Activated naive CD8-positive, alpha-beta T cell treated with anti-CD3 and anti-CD28 coated beads, Interleukin-2, amount 10 ng/mL, durations not matched to agents 7 days and 5 days (primary cell): ENCODE measurements around the gene HDAC1. TPM values are rescaled to one million over a fixed set of nuclear protein-coding genes. Genes with fewer than 3 reads are reported as not detected.
"Not testable (repeated sequence)": the region's sequence is repeated elsewhere in the genome, so short reads cannot be mapped to it uniquely, and the experiment has no call there.

Experiments
- ATAC-seq: fragments of 150-1000 bp; cut with Tn5 transposase; one replicate; pipeline ENCODE4 v1.10.0; 2021; ENCODE audit warnings: low read depth, moderate library complexity
- POLR2A ChIA-PET: fragments of 350-600 bp; sonication (Branson Sonifier 250); formaldehyde crosslinking; loops from one replicate; lab custom pipeline; 2021; ENCODE audit warnings: antibody characterized with exemption; lab: Charles Lee
- DNase-seq: peaks from one replicate; pipeline ENCODE4 v3.0.0; 2021
- H3K27ac Mint-ChIP-seq: one replicate; pipeline ENCODE4 v1.8.0; 2022; ENCODE audit warnings: mild to moderate bottlenecking, mixed read lengths
- H3K27me3 Mint-ChIP-seq: one replicate; pipeline ENCODE4 v1.8.0; 2022; ENCODE audit warnings: mild to moderate bottlenecking, moderate library complexity, mixed read lengths
- H3K36me3 Mint-ChIP-seq: one replicate; pipeline ENCODE4 v1.8.0; 2021; ENCODE audit warnings: mild to moderate bottlenecking, mixed read lengths
- H3K4me1 Mint-ChIP-seq: one replicate; pipeline ENCODE4 v1.8.0; 2021; ENCODE audit warnings: mixed read lengths
- H3K4me3 Mint-ChIP-seq: one replicate; pipeline ENCODE4 v1.8.0; 2022; ENCODE audit warnings: mild to moderate bottlenecking, moderate library complexity, mixed read lengths
- H3K9me3 Mint-ChIP-seq: one replicate; pipeline ENCODE4 v1.8.0; 2021; ENCODE audit warnings: mixed read lengths
- total RNA-seq, 2 experiments: library from RNA; stranded (reverse); gene quantifications; one replicate each; pipeline ENCODE4 v1.2.3, GENCODE V29; 2021

The HDAC1 gene
- total RNA-seq, 2 experiments from 2014 or later, result 195 to 197 TPM

- Mint-ChIP-seq H3K36me3 (peaks cover 3% of the 10 kb centered on the region), H3K27ac (no peak overlapping the region), H3K27me3 (peaks cover 11% of the 10 kb centered on the region), H3K4me1 (peaks cover 44% of the 10 kb centered on the region), H3K4me3 (peak overlapping the region; percentile 52), H3K9me3 (peaks cover 2% of the 10 kb centered on the region)
- no peak for DNase-seq
- no peak for ATAC-seq
- POLR2A ChIA-PET, result no interaction called here
Observed at GRCh38 chr1:32349211-32349708, 57.4 kb downstream of the HDAC1 start.

GRCh38 chr1:32350785-32351398, 59.0 kb downstream of the HDAC1 start:
- ATAC-seq (peak; percentile 46), DNase-seq (peak; percentile 86)
- H3K27ac Mint-ChIP-seq, result peak overlapping the region; percentile 83
- H3K4me1 Mint-ChIP-seq, result peaks cover 35% of the 10 kb centered on the region
- peaks cover 2% of the 10 kb centered on the region for H3K9me3 Mint-ChIP-seq
- H3K27me3 Mint-ChIP-seq, result peaks cover 9% of the 10 kb centered on the region
- POLR2A ChIA-PET, result interaction anchor here (1.0 to 4.6 kb wide), 2 partner anchors 9 to 14 kb away, joined by 5 to 33 read pairs; partner anchors contain the start of gene MARCKSL1
- H3K4me3 Mint-ChIP-seq, result peak overlapping the region; percentile 84
- H3K36me3 Mint-ChIP-seq, result peaks cover 5% of the 10 kb centered on the region

DNA sequence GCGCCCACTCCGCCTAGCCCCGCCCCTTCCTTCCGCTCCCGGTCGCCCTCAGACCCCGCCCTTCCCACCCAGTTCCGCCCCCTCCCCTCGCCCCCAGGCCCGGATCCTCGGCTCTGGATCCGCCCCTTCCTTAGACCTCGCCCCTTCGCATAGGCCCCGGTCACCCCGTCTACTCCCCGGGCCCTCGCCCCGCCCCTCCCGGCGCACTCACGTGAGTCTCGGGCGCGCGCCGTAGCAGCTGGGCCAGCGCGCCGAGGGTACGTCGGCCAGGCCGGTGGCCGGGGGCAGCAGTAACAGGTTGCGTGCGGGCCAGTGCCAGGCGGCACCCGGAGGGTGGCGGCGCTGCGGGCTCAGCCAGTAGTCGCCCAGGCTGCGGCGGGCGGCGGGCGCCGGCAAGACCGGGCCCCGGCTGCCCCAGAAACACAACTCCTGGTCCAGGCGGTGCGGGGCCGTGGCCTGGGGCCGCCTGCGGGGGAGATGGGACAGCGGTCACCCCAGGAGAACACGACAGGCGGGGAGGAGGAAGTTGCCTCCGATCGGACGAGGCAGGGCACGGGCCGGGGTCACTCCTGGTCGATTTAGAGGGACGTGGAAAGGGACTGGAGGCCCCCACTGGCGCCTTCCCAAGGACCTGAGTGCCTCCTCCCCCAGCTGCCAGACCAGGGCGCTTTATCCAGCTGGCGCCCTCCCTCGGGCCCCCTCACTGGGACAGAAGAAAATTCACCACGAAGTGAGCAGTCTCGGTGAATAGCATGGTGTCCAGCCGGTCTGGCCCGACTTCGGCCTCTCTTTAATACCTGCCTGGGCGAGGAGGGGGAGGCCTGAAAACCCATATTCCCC, 59.7 kb downstream of the HDAC1 start:
- Mint-ChIP-seq H3K27ac (peak overlapping the region; percentile 83), H3K4me3 (peak overlapping the region; percentile 84), H3K27me3 (peaks cover 4% of the 10 kb centered on the region), H3K9me3 (peaks cover 2% of the 10 kb centered on the region), H3K4me1 (peaks cover 32% of the 10 kb centered on the region), H3K36me3 (peaks cover 5% of the 10 kb centered on the region)
- POLR2A ChIA-PET, result interaction anchor here (1.0 to 4.6 kb wide), 3 partner anchors 8 to 75 kb away, joined by 3 to 33 read pairs (median 5); partner anchors contain the start of gene MARCKSL1
- ATAC-seq, result peak; percentile 90
- peak; percentile 91 for DNase-seq

DNA sequence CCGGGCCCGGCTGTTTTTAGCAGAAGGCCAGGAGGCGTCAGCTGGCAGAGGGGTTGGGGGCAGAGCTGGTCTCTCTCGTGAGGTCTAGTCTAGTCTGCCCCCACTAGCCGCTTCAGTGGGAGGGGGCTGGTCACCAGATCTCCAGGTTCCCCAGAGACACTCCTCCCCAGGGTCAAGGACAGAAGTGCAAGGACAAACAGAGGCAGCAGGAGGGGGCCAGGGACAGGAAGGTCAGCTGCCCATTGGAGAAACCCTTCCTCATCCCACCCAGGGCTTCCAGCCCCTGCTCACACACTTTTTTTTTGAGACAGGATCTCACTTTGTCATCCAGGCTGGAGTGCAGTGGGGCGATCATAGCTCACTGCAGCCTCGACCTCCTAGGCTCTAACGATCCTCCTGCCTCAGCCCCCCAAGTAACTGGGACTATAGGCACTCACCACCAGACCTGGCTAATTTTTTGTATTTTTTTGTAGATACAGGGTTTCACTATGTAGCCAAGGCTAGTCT, 60.4 kb downstream of the HDAC1 start:
- POLR2A ChIA-PET, result interaction anchor here (0.6 to 4.6 kb wide), 6 partner anchors 9 to 465 kb away, joined by 3 to 33 read pairs (median 3); partner anchors contain the start of genes KPNA6, MARCKSL1, S100PBP and YARS1
- H3K4me1 Mint-ChIP-seq, result peaks cover 32% of the 10 kb centered on the region
- ATAC-seq (no peak), DNase-seq (no peak)
- H3K4me3 Mint-ChIP-seq, result peak overlapping the region; percentile 84
- H3K27me3 Mint-ChIP-seq, result peaks cover 3% of the 10 kb centered on the region
- H3K36me3 Mint-ChIP-seq, result peaks cover 5% of the 10 kb centered on the region
- H3K9me3 Mint-ChIP-seq, result peaks cover 2% of the 10 kb centered on the region
- H3K27ac Mint-ChIP-seq, result no peak overlapping the region

DNA sequence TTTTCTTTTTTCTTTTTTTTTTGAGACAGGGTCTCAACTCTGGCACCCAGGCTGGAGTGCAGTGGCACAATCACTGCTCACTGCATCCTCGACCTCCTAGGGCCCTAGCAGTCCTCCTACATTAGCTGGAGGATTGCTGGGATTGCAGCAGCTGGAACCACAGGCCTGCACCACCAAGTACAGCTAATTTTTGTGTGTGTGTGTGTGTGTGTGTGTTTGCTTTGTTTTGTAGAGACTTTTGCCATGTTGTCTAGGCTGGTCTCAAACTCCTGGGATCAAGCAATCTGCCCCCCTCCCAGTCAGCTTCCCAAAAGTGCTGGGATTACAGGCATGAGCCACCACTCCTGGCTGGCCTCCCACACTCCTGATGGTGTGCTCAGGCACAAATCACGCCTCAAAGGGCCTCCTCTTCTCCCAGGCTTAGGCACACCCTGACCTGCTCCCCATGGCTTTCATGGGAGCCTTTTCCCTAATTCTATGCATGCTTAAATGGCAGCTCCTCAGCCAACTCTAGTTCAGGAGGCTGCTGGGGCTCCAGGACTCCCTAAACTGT, 61.0 kb downstream of the HDAC1 start:
- H3K27ac Mint-ChIP-seq, result no peak overlapping the region
- POLR2A ChIA-PET, result interaction anchor here (0.6 to 4.6 kb wide), 5 partner anchors 9 to 465 kb away, joined by 3 to 33 read pairs (median 3); partner anchors contain the start of genes KPNA6, MARCKSL1, S100PBP and YARS1
- DNase-seq, result no peak

DNA sequence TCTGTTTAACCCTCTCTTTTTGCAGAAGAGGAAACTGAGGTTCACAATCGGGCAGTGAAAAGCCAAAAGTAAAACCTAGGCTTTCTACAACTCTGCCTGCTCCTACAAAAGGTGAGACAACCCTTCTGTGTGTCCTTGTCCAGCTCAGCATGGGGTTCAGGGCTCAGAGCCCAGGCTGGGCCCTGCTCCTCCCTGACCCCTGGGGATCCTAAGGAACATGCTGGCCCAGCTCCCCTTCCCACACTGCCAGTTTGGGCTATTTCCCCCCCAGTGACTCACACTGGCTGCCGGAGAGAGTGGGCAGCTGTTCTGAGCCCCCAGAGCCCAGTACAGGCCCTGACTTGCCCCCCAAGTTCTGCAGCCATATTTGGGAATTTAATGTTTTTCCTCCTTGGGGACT, 61.5 kb downstream of the HDAC1 start:
- Mint-ChIP-seq H3K4me1 (peaks cover 25% of the 10 kb centered on the region), H3K9me3 (peaks cover 2% of the 10 kb centered on the region), H3K27ac (no peak overlapping the region), H3K27me3 (peaks cover 3% of the 10 kb centered on the region), H3K4me3 (no peak overlapping the region), H3K36me3 (peaks cover 5% of the 10 kb centered on the region)
- DNase-seq (no peak), ATAC-seq (no peak)
- POLR2A ChIA-PET, result interaction anchor here (1.0 to 4.6 kb wide), 3 partner anchors 17 to 245 kb away, joined by 3 to 33 read pairs (median 4); partner anchors contain the start of genes KPNA6 and MARCKSL1

More for the DNA sequence above, 61.0 kb downstream of the HDAC1 start:
- peaks cover 31% of the 10 kb centered on the region for H3K4me1 Mint-ChIP-seq
- no peak overlapping the region for H3K4me3 Mint-ChIP-seq
- ATAC-seq, result no peak
- H3K27me3 Mint-ChIP-seq, result peaks cover 3% of the 10 kb centered on the region
- peaks cover 5% of the 10 kb centered on the region for H3K36me3 Mint-ChIP-seq
- H3K9me3 Mint-ChIP-seq, result peaks cover 2% of the 10 kb centered on the region

DNA sequence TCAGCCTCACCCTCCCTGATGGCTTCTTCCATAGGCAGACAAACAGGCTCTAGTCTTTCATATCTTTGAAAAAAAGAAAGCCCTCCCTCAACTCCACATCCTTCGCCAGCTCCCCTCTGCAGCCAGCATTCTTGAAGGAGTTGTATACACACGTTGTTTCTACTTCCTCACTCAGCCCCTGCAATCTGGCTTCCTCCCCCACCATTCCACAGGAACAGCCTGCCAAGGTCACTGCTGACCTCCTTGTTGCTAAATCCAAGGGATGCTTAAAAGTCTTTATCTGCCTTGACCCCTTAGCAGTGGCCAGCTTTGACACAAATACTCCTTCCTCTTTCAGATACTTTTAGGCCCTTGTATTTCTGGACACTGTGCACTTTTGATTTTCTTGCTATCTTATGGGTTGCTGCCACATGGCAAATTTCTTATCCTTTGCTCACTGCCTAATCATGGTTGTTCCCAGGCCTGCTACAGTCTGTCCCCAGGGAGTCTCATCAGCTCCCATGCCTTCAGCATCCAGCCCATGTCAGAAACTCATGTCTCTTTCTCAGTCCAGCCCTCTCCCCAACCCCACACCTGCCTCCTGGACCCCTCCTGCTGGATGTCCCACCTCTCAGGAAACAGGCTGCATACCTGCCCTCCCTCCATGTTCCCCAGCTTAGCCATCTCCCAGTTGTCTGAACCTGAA, 62.1 kb downstream of the HDAC1 start:
- Mint-ChIP-seq H3K27ac (peak overlapping the region; percentile 18), H3K27me3 (peaks cover 3% of the 10 kb centered on the region), H3K36me3 (peaks cover 5% of the 10 kb centered on the region), H3K4me1 (peaks cover 19% of the 10 kb centered on the region), H3K9me3 (peaks cover 2% of the 10 kb centered on the region), H3K4me3 (peak overlapping the region; percentile 9)
- DNase-seq, result no peak
- no peak for ATAC-seq
- POLR2A ChIA-PET, result interaction anchor here (0.5 to 4.6 kb wide), 3 partner anchors 9 to 258 kb away, joined by 6 to 33 read pairs (median 6); partner anchors contain the start of gene MARCKSL1

DNA sequence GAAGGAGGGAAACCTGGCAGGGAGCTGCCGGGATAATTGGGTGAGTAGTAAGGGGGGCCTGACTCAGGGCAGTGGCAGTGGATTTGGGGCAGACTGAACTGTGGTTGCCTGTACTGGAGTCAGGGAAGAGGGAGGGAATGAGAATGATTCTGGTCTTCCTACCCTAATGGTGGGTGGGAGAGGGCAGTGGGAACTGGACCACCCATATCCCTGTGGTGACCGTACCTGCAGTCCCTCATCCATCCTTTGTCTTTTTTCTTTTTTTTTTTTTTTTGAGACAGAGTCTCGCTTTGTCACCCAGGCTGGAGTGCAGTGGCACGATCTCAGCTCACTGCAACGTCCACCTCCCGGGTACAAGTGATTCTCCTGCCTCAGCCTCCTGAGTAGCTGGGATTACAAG, 63.9 kb downstream of the HDAC1 start:
- not testable (repeated sequence) for H3K9me3 Mint-ChIP-seq, H3K27me3 Mint-ChIP-seq, ATAC-seq, H3K4me3 Mint-ChIP-seq, H3K36me3 Mint-ChIP-seq, H3K27ac Mint-ChIP-seq, DNase-seq
- POLR2A ChIA-PET, result interaction anchor here (1.9 kb wide), 1 partner anchor 20 kb away, joined by 11 read pairs; the partner anchor contains the start of gene MARCKSL1
- H3K4me1 Mint-ChIP-seq, result peaks cover 24% of the 10 kb centered on the region

DNA sequence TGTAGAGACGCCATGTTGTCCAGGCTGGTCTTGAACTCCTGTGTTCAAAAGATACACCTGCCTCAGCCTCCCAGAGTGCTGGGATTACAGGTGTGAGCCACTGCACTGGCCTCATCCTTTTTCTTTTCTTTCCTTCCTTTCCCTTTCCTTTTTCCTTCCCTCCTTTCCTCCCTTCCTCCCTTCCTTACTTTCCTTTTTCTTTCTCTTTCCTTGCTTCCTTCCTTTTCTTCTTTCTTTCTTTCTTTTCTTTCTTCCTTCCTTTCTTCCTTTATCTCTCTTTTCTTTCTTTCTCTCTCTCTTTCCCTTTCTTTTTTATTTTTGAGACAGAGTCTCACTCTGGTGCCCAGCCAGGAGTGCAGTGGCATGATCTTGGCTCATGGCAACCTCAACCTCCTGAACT, 64.6 kb downstream of the HDAC1 start:
- Mint-ChIP-seq H3K27ac (no peak overlapping the region), H3K27me3 (peaks cover 7% of the 10 kb centered on the region), H3K9me3 (no peaks in the 10 kb centered on the region), H3K36me3 (peaks cover 1% of the 10 kb centered on the region), H3K4me3 (no peak overlapping the region), H3K4me1 (peaks cover 27% of the 10 kb centered on the region)
- DNase-seq (no peak), ATAC-seq (no peak)
- POLR2A ChIA-PET, result interaction anchor here (1.9 kb wide), 1 partner anchor 21 kb away, joined by 11 read pairs; the partner anchor contains the start of gene MARCKSL1

DNA sequence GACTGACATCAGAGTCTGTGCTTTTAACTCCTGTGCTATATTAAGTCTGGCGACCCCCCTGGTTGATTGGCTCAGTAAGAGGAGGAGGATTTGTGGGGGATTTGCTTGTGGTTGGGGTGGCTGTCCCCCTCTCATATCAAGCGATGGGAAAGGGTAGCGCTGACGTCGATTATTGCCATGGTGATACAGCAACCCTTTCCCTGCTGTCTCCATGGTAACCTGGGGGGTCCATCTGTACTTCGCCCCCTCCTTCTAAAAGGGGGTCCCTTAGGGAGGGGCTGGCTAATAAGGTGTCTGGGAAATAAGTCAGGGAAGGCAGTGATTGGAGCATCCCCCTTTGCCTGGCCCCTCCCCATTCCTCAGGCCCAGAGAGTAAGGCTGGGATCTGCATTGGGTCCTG, 65.7 kb downstream of the HDAC1 start:
- Mint-ChIP-seq H3K4me1 (peaks cover 27% of the 10 kb centered on the region), H3K27me3 (peaks cover 7% of the 10 kb centered on the region), H3K4me3 (no peak overlapping the region), H3K27ac (no peak overlapping the region), H3K9me3 (no peaks in the 10 kb centered on the region), H3K36me3 (peaks cover 3% of the 10 kb centered on the region)
- ATAC-seq, result no peak
- no peak for DNase-seq
- POLR2A ChIA-PET, result no interaction called here

DNA sequence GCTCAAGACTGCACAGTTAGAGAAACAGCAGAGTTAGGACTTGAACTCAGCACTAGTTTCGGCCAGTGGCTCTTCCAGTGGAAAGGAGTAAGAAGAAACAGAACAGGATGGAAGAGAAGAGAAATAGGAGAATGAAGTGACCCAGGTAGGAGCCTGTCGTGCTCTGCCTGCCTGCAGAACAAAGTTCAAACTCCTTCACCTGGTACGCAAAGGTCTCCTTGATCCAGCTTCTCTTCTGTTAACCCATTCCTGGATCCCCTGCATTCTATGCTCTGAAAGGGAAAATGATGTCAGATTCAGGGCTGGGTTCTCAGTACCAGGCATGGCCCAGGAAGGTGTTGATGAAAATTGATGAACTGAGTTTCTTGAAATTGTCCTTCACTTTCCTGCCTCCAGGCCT, 66.6 kb downstream of the HDAC1 start:
- POLR2A ChIA-PET, result interaction anchor here (2.5 kb wide), 1 partner anchor 22 kb away, joined by 10 read pairs; the partner anchor contains the start of gene MARCKSL1
- Mint-ChIP-seq H3K9me3 (no peaks in the 10 kb centered on the region), H3K4me3 (no peak overlapping the region), H3K36me3 (peaks cover 3% of the 10 kb centered on the region), H3K27me3 (peaks cover 7% of the 10 kb centered on the region), H3K27ac (no peak overlapping the region), H3K4me1 (peaks cover 23% of the 10 kb centered on the region)
- ATAC-seq (no peak), DNase-seq (no peak)

DNA sequence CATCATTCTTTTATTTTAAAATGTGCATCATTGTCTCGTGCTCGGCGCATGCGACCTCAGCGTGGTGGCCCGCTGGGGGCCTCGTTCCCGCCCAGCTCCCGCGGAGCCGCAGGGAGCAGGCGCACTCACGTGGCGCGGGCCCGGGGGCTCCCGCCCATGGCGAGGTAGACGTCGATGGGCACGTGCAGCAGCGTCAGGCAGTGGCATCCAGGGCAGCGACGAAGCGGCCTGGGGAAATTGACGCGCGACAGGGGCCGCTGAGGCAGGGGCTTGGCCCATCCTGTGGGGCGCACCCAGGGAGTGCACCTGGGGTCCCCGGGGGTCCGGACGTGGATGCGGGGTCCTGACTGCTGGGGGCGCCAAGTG, 69.4 kb downstream of the HDAC1 start:
- Mint-ChIP-seq H3K36me3 (peaks cover 3% of the 10 kb centered on the region), H3K27me3 (peaks cover 3% of the 10 kb centered on the region), H3K4me1 (peaks cover 18% of the 10 kb centered on the region), H3K9me3 (no peaks in the 10 kb centered on the region), H3K27ac (no peak overlapping the region), H3K4me3 (no peak overlapping the region)
- POLR2A ChIA-PET, result interaction anchor here (1.0 kb wide), 1 partner anchor 25 kb away, joined by 6 read pairs; the partner anchor contains the start of gene MARCKSL1
- no peak for ATAC-seq
- DNase-seq, result no peak
